GM23248 (cell line): ENCODE data around the gene CXCL17. TPM values are rescaled to one million over a fixed set of nuclear protein-coding genes. Genes with fewer than 3 reads are reported as not detected.

Experiments
- DNase-seq: peaks from one replicate; pipeline ENCODE4 v3.0.0-alpha.2; 2015
- H2AFZ ChIP-seq: fragments of 200-600 bp; sonication (generic); 2 replicates; pipeline ENCODE4 v1.6.1; 2016; ENCODE audit warnings: antibody characterized with exemption
- H3F3A ChIP-seq: fragments of 200-600 bp; sonication (generic); 2 replicates; pipeline ENCODE4 v1.6.1; 2016; ENCODE audit warnings: mild to moderate bottlenecking, antibody characterized with exemption, mixed run types; ENCODE audit not compliant: insufficient read depth
- H3K27ac ChIP-seq: fragments of 200-600 bp; sonication (generic); 2 replicates; pipeline ENCODE4 v1.5.1; 2016; ENCODE audit warnings: mild to moderate bottlenecking
- H3K27me3 ChIP-seq: fragments of 200-600 bp; sonication (generic); replicated peaks from 2 replicates; pipeline ENCODE4 v1.6.1; 2016; ENCODE audit warnings: mild to moderate bottlenecking; ENCODE audit not compliant: insufficient read depth
- H3K36me3 ChIP-seq: fragments of 200-600 bp; sonication (generic); 2 replicates; pipeline ENCODE4 v1.6.1; 2016; ENCODE audit warnings: low read depth, mild to moderate bottlenecking
- H3K4me1 ChIP-seq: fragments of 200-600 bp; sonication (generic); 2 replicates; pipeline ENCODE4 v1.6.1; 2016; ENCODE audit warnings: mild to moderate bottlenecking; ENCODE audit not compliant: insufficient read depth
- H3K4me2 ChIP-seq: fragments of 200-600 bp; sonication (generic); one replicate; pipeline ENCODE4 v1.6.1; 2016; ENCODE audit warnings: mild to moderate bottlenecking; ENCODE audit not compliant: unreplicated experiment
- H3K4me3 ChIP-seq: fragments of 200-600 bp; sonication (generic); 2 replicates; pipeline ENCODE4 v1.5.1; 2016; ENCODE audit warnings: mild to moderate bottlenecking
- H3K79me2 ChIP-seq: fragments of 200-600 bp; sonication (generic); 2 replicates; pipeline ENCODE4 v1.6.1; 2016; ENCODE audit warnings: mild to moderate bottlenecking; ENCODE audit not compliant: insufficient read depth
- H3K9ac ChIP-seq: fragments of 200-600 bp; sonication (generic); 2 replicates; pipeline ENCODE4 v1.6.1; 2016; ENCODE audit warnings: mild to moderate bottlenecking
- H3K9me2 ChIP-seq: fragments of 200-600 bp; sonication (generic); 2 replicates; pipeline ENCODE4 v1.6.1; 2016; ENCODE audit warnings: mixed run types, mild to moderate bottlenecking, moderate library complexity; ENCODE audit not compliant: insufficient read depth
- H3K9me3 ChIP-seq: fragments of 200-600 bp; sonication (generic); one replicate; pipeline ENCODE4 v1.6.1; 2017; ENCODE audit warnings: low read depth
- H4K20me1 ChIP-seq: fragments of 200-600 bp; sonication (generic); 2 replicates; pipeline ENCODE4 v1.6.0; 2016; ENCODE audit not compliant: insufficient read depth
- EZH2 ChIP-seq: fragments of 200-600 bp; sonication (generic); IDR thresholded peaks from 2 replicates; pipeline ENCODE4 v1.6.1; 2018; ENCODE audit warnings: antibody characterized with exemption, mild to moderate bottlenecking; ENCODE audit not compliant: insufficient read depth, poor library complexity, severe bottlenecking
- EZH2phosphoT487 ChIP-seq: fragments of 200-600 bp; sonication (generic); IDR thresholded peaks from 2 replicates; pipeline ENCODE4 v1.6.1; 2018; ENCODE audit warnings: antibody characterized with exemption, moderate library complexity, mild to moderate bottlenecking, low read depth; ENCODE audit not compliant: insufficient read depth
- WGBS, 2 experiments: methylation state at CpG; one replicate each; pipeline ENCODE4 v1.1.6; 2015 to 2017; ENCODE audit warnings: low lambda C conversion rate in 2 of 2, low coverage in 1 of 2; ENCODE audit errors: missing lambda C conversion rate in 2 of 2; 5-methylcytosine and 5-hydroxymethylcytosine counted together
- in situ Hi-C: fragments of 300-500 bp; cut with MboI; formaldehyde crosslinking; loops from 2 replicates; pipeline ENCODE4 v1.15.0; 2020
- polyA plus RNA-seq: library from polyadenylated mRNA; unstranded; fragments of >200 nt; fragmentation: Nextera tagmentation; extraction: Ambion mirVana; gene quantifications from 2 replicates; pipeline ENCODE4 v1.2.1, GENCODE V29; 2016
- total RNA-seq: library from RNA; depleted of rRNA; stranded (reverse); fragments of >200 nt; shearing (Covaris generic); gene quantifications from 2 replicates; pipeline ENCODE4 v1.2.3, GENCODE V29; 2014

Gene CXCL17
- total and polyA plus RNA-seq, 2 experiments from 2014 or later: not detected

DNA sequence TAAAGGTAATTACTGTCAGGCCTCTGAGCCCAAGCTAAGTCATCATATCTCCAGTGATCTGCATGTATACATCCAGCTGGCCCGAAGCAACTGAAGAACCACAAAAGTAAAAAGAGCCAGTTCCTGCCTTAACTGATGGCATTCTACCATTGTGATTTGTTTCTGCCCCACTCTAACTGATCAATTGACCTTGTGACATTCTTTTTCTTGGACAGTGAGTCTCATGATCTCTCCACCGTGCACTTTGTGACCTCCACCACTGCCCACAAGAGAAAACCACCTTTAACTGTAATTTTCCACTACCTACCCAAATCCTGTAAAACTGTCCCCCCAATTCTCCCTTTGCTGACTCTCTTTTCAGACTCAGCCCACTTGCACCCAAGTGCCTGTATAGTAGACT lies 17.2 kb upstream of the CXCL17 start:
- WGBS, 2 experiments: 59 to 66% methylated on average over 2 of the region's 2 CpGs
- Histone ChIP-seq H3K4me1 (0 out of 2 replicates have a peak, but pooled peaks cover 3% of the 10 kb centered on the region), H3K9ac (no peak overlapping the region), H3K9me2 (no peaks in the 10 kb centered on the region), H3K9me3 (no peaks in the 10 kb centered on the region), H3K27me3 (peaks cover 18% of the 10 kb centered on the region; the same call in 1 of the 2 replicates), H2AFZ (no peak overlapping the region), H3K79me2 (no peaks in the 10 kb centered on the region), H4K20me1 (no peaks in the 10 kb centered on the region), H3K4me3 (no peak overlapping the region), H3K36me3 (no peaks in the 10 kb centered on the region), H3K4me2 (no peak overlapping the region), H3F3A (no peaks in the 10 kb centered on the region), H3K27ac (no peak overlapping the region)
- in situ Hi-C loops: loop anchor here (10.0 kb wide), 1 partner anchor 65 kb away; the partner anchor contains the start of gene CEACAM1
- no peak for TF ChIP-seq EZH2phosphoT487
- TF ChIP-seq EZH2: no peak
- no peak for DNase-seq

- in situ Hi-C loops: loop anchor here (10.0 kb wide), 1 partner anchor 69 kb away; the partner anchor contains the start of gene CEACAM1
- H3K27me3 ChIP-seq: peaks cover 35% of the 10 kb centered on the region
- WGBS, 2 experiments: 8 to 16% methylated on average over 1 of the region's 1 CpG
- H3K36me3 ChIP-seq: no peaks in the 10 kb centered on the region
- H3K79me2 ChIP-seq: no peaks in the 10 kb centered on the region
- no peak overlapping the region for H3K27ac ChIP-seq
- H4K20me1 ChIP-seq: no peaks in the 10 kb centered on the region
- no peak overlapping the region for H3K4me3 ChIP-seq
- H3K9me2 ChIP-seq: no peaks in the 10 kb centered on the region
- no peaks in the 10 kb centered on the region for H3K9me3 ChIP-seq
- H3K9ac ChIP-seq: no peak overlapping the region
- TF ChIP-seq EZH2 (no peak), EZH2phosphoT487 (no peak)
- H2AFZ ChIP-seq: no peak overlapping the region
- 0 out of 2 replicates have a peak, but pooled peaks cover 3% of the 10 kb centered on the region for H3K4me1 ChIP-seq
- H3F3A ChIP-seq: no peaks in the 10 kb centered on the region
- DNase-seq: no peak
- H3K4me2 ChIP-seq: no peak overlapping the region
Observed at GRCh38 chr19:42455621-42456081, 12.9 kb upstream of the CXCL17 start.

DNA sequence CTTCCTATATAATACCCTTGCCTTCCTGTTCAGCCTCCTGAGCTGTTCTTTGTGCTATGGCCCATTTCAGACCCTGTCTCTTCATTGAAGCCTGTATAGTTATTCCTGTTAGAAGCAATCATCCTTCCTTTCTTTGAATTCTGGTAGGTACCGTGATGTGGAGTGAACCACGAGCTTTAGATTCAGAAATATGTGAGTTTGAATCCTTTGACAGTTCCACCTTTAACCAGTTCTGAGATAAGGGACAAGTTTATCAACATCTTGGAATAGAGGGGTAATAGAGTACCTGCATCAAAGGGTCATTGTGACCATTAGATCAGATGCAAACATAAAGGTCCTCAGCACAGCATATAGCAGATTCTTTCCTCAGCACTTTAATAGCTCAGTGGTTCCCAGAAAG lies 12.3 kb upstream of the CXCL17 start:
- Histone ChIP-seq H3K27ac (no peak overlapping the region), H3K4me1 (peaks cover 6% of the 10 kb centered on the region; the same call in 1 of the 2 replicates), H3K36me3 (no peaks in the 10 kb centered on the region), H3K9me3 (no peaks in the 10 kb centered on the region), H3K79me2 (no peaks in the 10 kb centered on the region), H3K27me3 (peaks cover 35% of the 10 kb centered on the region), H3K9me2 (no peaks in the 10 kb centered on the region), H2AFZ (no peak overlapping the region), H3K9ac (no peak overlapping the region), H3K4me2 (no peak overlapping the region), H3K4me3 (no peak overlapping the region), H4K20me1 (no peaks in the 10 kb centered on the region), H3F3A (0 out of 2 replicates have a peak, but pooled peaks cover 1% of the 10 kb centered on the region)
- no peak for DNase-seq
- TF ChIP-seq EZH2phosphoT487 (no peak), EZH2 (no peak)
- 63 to 68% methylated on average over 2 of the region's 2 CpGs for WGBS, 2 experiments
- in situ Hi-C loops: loop anchor here (10.0 kb wide), 1 partner anchor 70 kb away; the partner anchor contains the start of gene CEACAM1

- no peak for DNase-seq
- Histone ChIP-seq H2AFZ (no peak overlapping the region), H3K9me2 (no peaks in the 10 kb centered on the region), H3K79me2 (no peaks in the 10 kb centered on the region), H3K9ac (no peak overlapping the region), H3K4me2 (no peak overlapping the region), H3K36me3 (no peaks in the 10 kb centered on the region), H3K4me3 (no peak overlapping the region), H3K27ac (no peak overlapping the region), H4K20me1 (no peaks in the 10 kb centered on the region), H3F3A (0 out of 2 replicates have a peak, but pooled peaks cover 5% of the 10 kb centered on the region), H3K27me3 (peaks cover 35% of the 10 kb centered on the region), H3K9me3 (no peaks in the 10 kb centered on the region), H3K4me1 (peaks cover 15% of the 10 kb centered on the region)
- WGBS, 2 experiments: 55 to 62% methylated on average over 4 of the region's 4 CpGs
- in situ Hi-C loops: loop anchor here (10.0 kb wide), 1 partner anchor 72 kb away; the partner anchor contains the start of gene CEACAM1
- TF ChIP-seq EZH2phosphoT487 (no peak), EZH2 (no peak)
Observed at GRCh38 chr19:42452590-42452989, 9.8 kb upstream of the CXCL17 start.
